ENCODE measurements around the gene GRID2.

Gene GRID2

DNA sequence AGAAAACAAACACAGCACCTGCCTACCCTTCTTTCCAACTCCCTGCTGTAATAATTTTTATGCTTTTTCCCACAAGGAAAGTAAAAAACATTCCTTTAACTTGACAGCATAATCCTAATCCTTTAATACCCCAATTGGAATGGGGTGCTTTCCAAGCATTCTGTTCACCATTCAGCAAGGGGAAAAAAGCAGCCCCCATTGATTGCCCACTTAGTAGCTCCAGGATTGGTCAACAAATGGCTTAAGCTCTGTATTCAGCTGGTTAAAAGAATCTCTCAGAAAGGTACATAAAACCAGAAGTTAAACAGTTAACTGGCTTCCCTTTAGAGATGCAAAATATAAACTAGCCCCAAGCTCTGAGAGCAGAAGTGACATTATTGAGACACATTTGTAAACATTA, 1330.0 kb downstream of the GRID2 start:
- no peak for TF ChIP-seq EZH2 (optimal IDR thresholded peaks at IDR 0.05; ENCODE audit: low read depth, low read length)
- no peak for TF ChIP-seq EZH2phosphoT487 (IDR thresholded peaks at IDR 0.05; ENCODE audit: low read length)
- TF ChIP-seq, protein P1, sequence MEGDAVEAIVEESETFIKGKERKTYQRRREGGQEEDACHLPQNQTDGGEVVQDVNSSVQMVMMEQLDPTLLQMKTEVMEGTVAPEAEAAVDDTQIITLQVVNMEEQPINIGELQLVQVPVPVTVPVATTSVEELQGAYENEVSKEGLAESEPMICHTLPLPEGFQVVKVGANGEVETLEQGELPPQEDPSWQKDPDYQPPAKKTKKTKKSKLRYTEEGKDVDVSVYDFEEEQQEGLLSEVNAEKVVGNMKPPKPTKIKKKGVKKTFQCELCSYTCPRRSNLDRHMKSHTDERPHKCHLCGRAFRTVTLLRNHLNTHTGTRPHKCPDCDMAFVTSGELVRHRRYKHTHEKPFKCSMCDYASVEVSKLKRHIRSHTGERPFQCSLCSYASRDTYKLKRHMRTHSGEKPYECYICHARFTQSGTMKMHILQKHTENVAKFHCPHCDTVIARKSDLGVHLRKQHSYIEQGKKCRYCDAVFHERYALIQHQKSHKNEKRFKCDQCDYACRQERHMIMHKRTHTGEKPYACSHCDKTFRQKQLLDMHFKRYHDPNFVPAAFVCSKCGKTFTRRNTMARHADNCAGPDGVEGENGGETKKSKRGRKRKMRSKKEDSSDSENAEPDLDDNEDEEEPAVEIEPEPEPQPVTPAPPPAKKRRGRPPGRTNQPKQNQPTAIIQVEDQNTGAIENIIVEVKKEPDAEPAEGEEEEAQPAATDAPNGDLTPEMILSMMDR (IDR thresholded peaks at IDR 0.05; ENCODE audit: low read length) = no peak
- no peak for DNase-seq

DNA sequence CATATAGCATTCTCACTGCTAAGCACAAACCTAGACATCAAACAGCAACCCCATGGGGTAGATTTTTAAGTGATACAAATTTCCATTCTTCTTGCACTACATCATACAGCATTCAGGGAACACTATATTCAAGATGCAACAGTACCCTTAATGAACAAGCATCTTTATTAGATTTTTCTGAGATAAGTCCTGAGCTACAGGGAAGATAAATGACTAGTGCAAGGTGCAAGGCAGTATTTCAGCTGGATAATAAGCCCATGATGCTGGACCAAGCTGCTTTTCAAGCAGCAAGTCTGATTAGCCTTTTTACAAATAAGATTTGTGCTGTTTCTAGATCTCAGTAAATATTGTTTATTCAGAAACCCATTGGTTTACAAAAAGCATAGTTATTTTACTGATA, 1332.2 kb downstream of the GRID2 start:
- no peaks in the 10 kb centered on the region for H3K9me3 ChIP-seq (replicated peaks; ENCODE audit: insufficient read depth, low read length)
- DNase-seq = no peak
- H3K27ac ChIP-seq (ENCODE audit: low read length) = no peak overlapping the region
- no peaks in the 10 kb centered on the region for H3K79me2 ChIP-seq (ENCODE audit: low read length)
- no peaks in the 10 kb centered on the region for H3F3A ChIP-seq (ENCODE audit: insufficient read depth, low read length)
- no peaks in the 10 kb centered on the region for H3K36me3 ChIP-seq (replicated peaks; ENCODE audit: insufficient read depth, low read length)
- H3K9ac ChIP-seq (ENCODE audit: low read length) = no peak overlapping the region
- no peaks in the 10 kb centered on the region for H3K9me2 ChIP-seq (replicated peaks; ENCODE audit: insufficient read depth, low read length)
- no peaks in the 10 kb centered on the region for H4K20me1 ChIP-seq (ENCODE audit: insufficient read depth, low read length)
- no peaks in the 10 kb centered on the region for H3K27me3 ChIP-seq (replicated peaks; ENCODE audit: insufficient read depth, low read length)
- no peak overlapping the region for H3K4me2 ChIP-seq (ENCODE audit: low read depth, low read length)
- H3K4me1 ChIP-seq (ENCODE audit: low read length) = no peaks in the 10 kb centered on the region
- H3K4me3 ChIP-seq (ENCODE audit: low read length) = no peak overlapping the region
- TF ChIP-seq, protein P1 (IDR thresholded peaks at IDR 0.05; ENCODE audit: low read length) = no peak
- no peak for TF ChIP-seq EZH2phosphoT487 (IDR thresholded peaks at IDR 0.05; ENCODE audit: low read length)
- H2AFZ ChIP-seq (ENCODE audit: low read length) = no peak overlapping the region

More for the DNA sequence above, 1330.0 kb downstream of the GRID2 start:
- H3K4me1 ChIP-seq (ENCODE audit: low read length) = no peaks in the 10 kb centered on the region
- H3K4me3 ChIP-seq (ENCODE audit: low read length) = no peak overlapping the region
- H3K4me2 ChIP-seq (ENCODE audit: low read depth, low read length) = no peak overlapping the region
- no peaks in the 10 kb centered on the region for H3K27me3 ChIP-seq (replicated peaks; ENCODE audit: insufficient read depth, low read length)
- H3K36me3 ChIP-seq (replicated peaks; ENCODE audit: insufficient read depth, low read length) = no peaks in the 10 kb centered on the region
- no peaks in the 10 kb centered on the region for H4K20me1 ChIP-seq (ENCODE audit: insufficient read depth, low read length)
- H3F3A ChIP-seq (ENCODE audit: insufficient read depth, low read length) = no peaks in the 10 kb centered on the region
- H2AFZ ChIP-seq (ENCODE audit: low read length) = no peak overlapping the region
- no peak overlapping the region for H3K9ac ChIP-seq (ENCODE audit: low read length)
- H3K9me3 ChIP-seq (replicated peaks; ENCODE audit: insufficient read depth, low read length) = no peaks in the 10 kb centered on the region
- H3K9me2 ChIP-seq (replicated peaks; ENCODE audit: insufficient read depth, low read length) = no peaks in the 10 kb centered on the region
- no peaks in the 10 kb centered on the region for H3K79me2 ChIP-seq (ENCODE audit: low read length)
- no peak overlapping the region for H3K27ac ChIP-seq (ENCODE audit: low read length)

DNA sequence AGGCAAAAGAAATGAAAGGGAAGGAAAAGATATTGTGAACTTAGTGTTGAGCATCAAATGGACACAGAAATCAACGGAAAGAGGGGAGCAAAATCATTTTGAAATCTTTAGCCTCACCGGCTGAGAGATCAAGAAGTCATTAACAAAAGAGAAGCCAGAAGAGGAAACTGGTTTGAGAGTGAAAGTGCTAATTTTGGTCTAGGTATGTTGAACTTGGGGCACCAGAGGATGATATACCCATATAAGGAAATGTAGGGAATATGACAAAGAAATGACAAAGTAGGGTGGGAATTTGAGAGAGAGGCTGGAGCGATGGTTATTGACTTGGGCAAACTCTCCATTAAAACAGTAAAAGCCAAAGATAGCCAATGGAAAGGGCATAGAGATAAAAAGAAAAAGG, 1341.4 kb downstream of the GRID2 start:
- Histone ChIP-seq H3K9me2 (replicated peaks; ENCODE audit: insufficient read depth, low read length) (no peaks in the 10 kb centered on the region), H3K79me2 (ENCODE audit: low read length) (no peaks in the 10 kb centered on the region), H3F3A (ENCODE audit: insufficient read depth, low read length) (no peaks in the 10 kb centered on the region), H3K4me1 (ENCODE audit: low read length) (no peaks in the 10 kb centered on the region), H4K20me1 (ENCODE audit: insufficient read depth, low read length) (no peaks in the 10 kb centered on the region), H3K4me3 (ENCODE audit: low read length) (no peak overlapping the region), H3K4me2 (ENCODE audit: low read depth, low read length) (no peak overlapping the region), H3K9me3 (replicated peaks; ENCODE audit: insufficient read depth, low read length) (no peaks in the 10 kb centered on the region), H3K27ac (ENCODE audit: low read length) (no peak overlapping the region), H3K9ac (ENCODE audit: low read length) (no peak overlapping the region), H3K27me3 (replicated peaks; ENCODE audit: insufficient read depth, low read length) (no peaks in the 10 kb centered on the region), H3K36me3 (replicated peaks; ENCODE audit: insufficient read depth, low read length) (no peaks in the 10 kb centered on the region), H2AFZ (ENCODE audit: low read length) (no peak overlapping the region)
- no peak for TF ChIP-seq EZH2 (optimal IDR thresholded peaks at IDR 0.05; ENCODE audit: low read depth, low read length)
- TF ChIP-seq EZH2phosphoT487 (IDR thresholded peaks at IDR 0.05; ENCODE audit: low read length) = no peak
- TF ChIP-seq, protein P1 (IDR thresholded peaks at IDR 0.05; ENCODE audit: low read length) = no peak
- DNase-seq = no peak

All from MM.1S (cell line).